ENCODE measurements around the gene EMB. TPM values are rescaled to one million over a fixed set of nuclear protein-coding genes. Genes with fewer than 3 reads are reported as not detected.
"Not testable (repeated sequence)": the region's sequence is repeated elsewhere in the genome, so short reads cannot be mapped to it uniquely, and the experiment has no call there.

Gene EMB
- total and polyA plus RNA-seq, 2 of the 4 experiments (the other 2 are of a cell fraction) = 1.2 to 1.4 TPM

DNA sequence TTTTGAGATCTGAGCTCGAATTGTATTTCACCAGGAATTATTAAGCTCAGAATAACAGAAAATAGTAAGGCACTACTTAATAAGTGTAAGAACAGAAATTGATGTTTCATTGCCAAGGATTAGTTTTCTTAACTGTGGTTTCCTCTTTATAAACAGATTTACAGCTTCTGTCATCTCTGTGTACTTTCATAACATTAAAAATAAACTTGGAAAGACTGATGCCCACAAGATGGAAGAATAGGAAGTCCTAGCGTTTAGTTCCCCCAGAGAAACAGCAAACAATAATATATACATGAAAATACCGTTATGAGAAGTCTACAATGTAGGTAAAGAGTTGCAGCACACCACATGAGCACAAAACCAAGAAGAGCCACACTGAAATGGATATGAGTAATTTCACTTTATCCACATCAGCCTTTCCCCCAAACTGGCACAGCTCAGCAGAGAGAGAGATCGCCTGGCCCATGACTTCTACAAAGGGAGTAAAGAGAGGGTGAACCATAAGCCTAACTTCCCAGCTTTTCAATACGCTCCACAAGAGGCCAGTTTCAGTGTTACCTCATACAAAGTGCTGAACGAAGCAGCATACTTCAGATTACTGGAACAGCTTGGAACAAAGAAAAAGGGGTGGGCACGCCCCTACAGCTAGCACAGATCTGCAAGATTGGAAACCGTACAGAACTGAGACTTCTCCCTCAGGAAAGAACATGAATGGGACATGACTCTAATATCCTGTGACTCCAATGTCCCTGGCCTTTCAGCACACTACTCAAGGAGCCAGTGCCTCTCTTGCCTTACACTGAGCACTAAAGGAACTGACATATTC, 75.4 kb downstream of the EMB start:
- dilution Hi-C loops (cut with HindIII; ENCODE audit: low sequenced_read_pairs, unreplicated experiment) (no loop called here), intact Hi-C loops (cut with micrococcal nuclease) (no loop called here), in situ Hi-C loops (cut with MboI; ENCODE audit: low sequenced_read_pairs) (no loop called here)
- H2BK20ac ChIP-seq (ENCODE audit: low read depth, low read length) = no peak overlapping the region
- H2AK5ac ChIP-seq (ENCODE audit: low read depth, low read length) = no peak overlapping the region
- no CpG with 5 or more reads among the region's 8 CpGs for WGBS, 2 experiments (ENCODE audit: extremely low coverage in 2 of 2, insufficient read length in 1 of 2)
- no peaks in the 10 kb centered on the region for H3K36me3 ChIP-seq (ENCODE audit: control insufficient read depth, insufficient read depth, low read length)
- H3K14ac ChIP-seq (replicated peaks; ENCODE audit: low read depth, low read length) = no peak overlapping the region
- H2BK120ac ChIP-seq (ENCODE audit: low read depth, low read length) = no peak overlapping the region
- POLR2A ChIA-PET (ENCODE audit: unreplicated experiment) = no interaction called here
- no peak overlapping the region for H2AK9ac ChIP-seq (replicated peaks; ENCODE audit: low read depth, low read length, poor library complexity)
- H2BK15ac ChIP-seq (ENCODE audit: low read depth, low read length) = no peak overlapping the region
- no peaks in the 10 kb centered on the region for H4K20me1 ChIP-seq (ENCODE audit: insufficient read depth, low read length)
- H3K23ac ChIP-seq (ENCODE audit: low read depth, low read length) = no peak overlapping the region
- no peak overlapping the region for H3K4me2 ChIP-seq (ENCODE audit: low read depth, low read length)
- no TSS peak for BruUV-seq (replicated peaks)
- ATAC-seq (ENCODE audit: low read depth) (no peak), DNase-seq (no peak)
- no peaks in the 10 kb centered on the region for H3K4me1 ChIP-seq (ENCODE audit: control insufficient read depth, insufficient read depth, low read length)
- no peak overlapping the region for H3K4ac ChIP-seq (ENCODE audit: low read depth, low read length)
- H3K4me3 ChIP-seq (ENCODE audit: insufficient read depth, low read depth, low read length) = no peak overlapping the region
- no peak overlapping the region for H2BK5ac ChIP-seq (ENCODE audit: low read depth, low read length, poor library complexity, severe bottlenecking)
- TF ChIP-seq USF2 (IDR thresholded peaks at IDR 0.05; ENCODE audit: low read depth, low read length) (no peak), MAZ (IDR thresholded peaks at IDR 0.05; ENCODE audit: borderline replicate concordance, low read depth, low read length) (no peak), BHLHE40 (IDR thresholded peaks at IDR 0.05; ENCODE audit: low read depth, low read length) (no peak), POLR2A (IDR thresholded peaks at IDR 0.05; ENCODE audit: low read depth, low read length) (no peak), CHD1 (IDR thresholded peaks at IDR 0.05; ENCODE audit: low read depth, low read length) (no peak), SMC3 (IDR thresholded peaks at IDR 0.05; ENCODE audit: low read depth, low read length) (no peak)
- H4K5ac ChIP-seq (ENCODE audit: low read depth, low read length) = no peak overlapping the region
- no peaks in the 10 kb centered on the region for H3K79me1 ChIP-seq (ENCODE audit: low read depth in 1 of 2, low read length in 2 of 2)
- H3K27ac ChIP-seq (ENCODE audit: insufficient read depth, low read length) = no peak overlapping the region
- H3K9me3 ChIP-seq (ENCODE audit: control insufficient read depth, insufficient read depth, low read length) = no peaks in the 10 kb centered on the region
- H2AFZ ChIP-seq (replicated peaks; ENCODE audit: low read length, poor library complexity) = no peak overlapping the region
- no peak overlapping the region for H3K9ac ChIP-seq (ENCODE audit: low read depth, low read length)
- no peaks in the 10 kb centered on the region for H3K27me3 ChIP-seq (ENCODE audit: control insufficient read depth, insufficient read depth, low read length)
- no peak overlapping the region for H4K8ac ChIP-seq (ENCODE audit: low read depth in 2 of 2, low read length in 2 of 2)
- no peak overlapping the region for H4K91ac ChIP-seq (ENCODE audit: insufficient read depth, low read depth, low read length)
- H3K18ac ChIP-seq (ENCODE audit: low read depth, low read length) = no peak overlapping the region
- no peak overlapping the region for H3K56ac ChIP-seq (ENCODE audit: extremely low read depth, insufficient read depth, low read length)
- CTCF ChIA-PET = no interaction called here
- no peaks in the 10 kb centered on the region for H3K9me1 ChIP-seq (ENCODE audit: insufficient read depth, low read length)

- H3K9ac ChIP-seq (ENCODE audit: low read depth, low read length); H3K4me3 ChIP-seq (ENCODE audit: insufficient read depth, low read depth, low read length); H2AK5ac ChIP-seq (ENCODE audit: low read depth, low read length); H3K56ac ChIP-seq (ENCODE audit: extremely low read depth, insufficient read depth, low read length); H3K4ac ChIP-seq (ENCODE audit: low read depth, low read length); H4K20me1 ChIP-seq (ENCODE audit: insufficient read depth, low read length); H3K4me1 ChIP-seq (ENCODE audit: control insufficient read depth, insufficient read depth, low read length); H3K36me3 ChIP-seq (ENCODE audit: control insufficient read depth, insufficient read depth, low read length); H4K8ac ChIP-seq (ENCODE audit: low read depth in 2 of 2, low read length in 2 of 2); H3K27me3 ChIP-seq (ENCODE audit: control insufficient read depth, insufficient read depth, low read length); H2AK9ac ChIP-seq (replicated peaks; ENCODE audit: low read depth, low read length, poor library complexity); H3K9me3 ChIP-seq (ENCODE audit: control insufficient read depth, insufficient read depth, low read length); H2AFZ ChIP-seq (replicated peaks; ENCODE audit: low read length, poor library complexity); H2BK15ac ChIP-seq (ENCODE audit: low read depth, low read length); H2BK5ac ChIP-seq (ENCODE audit: low read depth, low read length, poor library complexity, severe bottlenecking); H4K5ac ChIP-seq (ENCODE audit: low read depth, low read length); H3K18ac ChIP-seq (ENCODE audit: low read depth, low read length); H3K79me1 ChIP-seq (ENCODE audit: low read depth in 1 of 2, low read length in 2 of 2); H3K14ac ChIP-seq (replicated peaks; ENCODE audit: low read depth, low read length); CTCF ChIA-PET; DNase-seq; in situ Hi-C loops (cut with MboI; ENCODE audit: low sequenced_read_pairs); dilution Hi-C loops (cut with HindIII; ENCODE audit: low sequenced_read_pairs, unreplicated experiment); H4K91ac ChIP-seq (ENCODE audit: insufficient read depth, low read depth, low read length); H2BK120ac ChIP-seq (ENCODE audit: low read depth, low read length); H3K23ac ChIP-seq (ENCODE audit: low read depth, low read length); H3K4me2 ChIP-seq (ENCODE audit: low read depth, low read length); H2BK20ac ChIP-seq (ENCODE audit: low read depth, low read length); ATAC-seq (ENCODE audit: low read depth); H3K27ac ChIP-seq (ENCODE audit: insufficient read depth, low read length); intact Hi-C loops (cut with micrococcal nuclease); H3K9me1 ChIP-seq (ENCODE audit: insufficient read depth, low read length); BruUV-seq (replicated peaks); POLR2A ChIA-PET (ENCODE audit: unreplicated experiment): not testable (repeated sequence)
- no CpG with 5 or more reads among the region's 6 CpGs for WGBS, 2 experiments (ENCODE audit: extremely low coverage in 2 of 2, insufficient read length in 1 of 2)
These were observed 76.4 kb downstream of the EMB start for GRCh38 chr5:50364535-50365309.

All from IMR-90 (cell line).